ENCODE data around the gene MSGN1. TPM values are rescaled to one million over a fixed set of nuclear protein-coding genes. Genes with fewer than 3 reads are reported as not detected.

MSGN1 gene
- total RNA-seq, 1 experiment from 2014 or later = not detected

DNA sequence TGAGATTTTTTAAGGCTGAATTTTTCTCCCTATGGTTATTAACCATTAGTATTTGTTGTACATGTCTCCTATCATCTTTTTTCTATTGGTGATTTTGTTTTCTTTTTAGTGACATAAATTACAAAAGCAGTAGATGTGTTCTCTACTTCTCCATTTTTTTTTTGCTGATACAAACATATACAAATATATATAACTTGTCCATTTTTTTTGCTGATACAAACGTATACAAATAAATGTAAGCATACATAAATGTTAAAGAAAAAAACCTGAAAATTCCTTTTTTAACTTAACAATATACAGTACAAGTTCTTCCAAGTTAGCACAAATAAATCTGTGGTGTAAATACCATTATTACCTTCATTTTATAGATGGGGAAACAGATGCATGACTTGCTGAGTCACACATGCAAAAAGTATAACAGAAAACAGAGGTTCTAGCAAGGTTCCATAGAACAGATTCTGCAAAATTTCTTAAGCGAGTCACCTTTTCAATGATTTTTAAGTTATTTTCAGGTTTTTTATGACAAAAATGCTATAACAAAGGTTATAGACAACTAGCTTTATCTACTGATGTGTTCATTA lies 2.1 kb downstream of the MSGN1 start:
- ChIA-PET CTCF (no interaction called here), POLR2A (ENCODE audit: unreplicated experiment) (no interaction called here)
- Histone ChIP-seq H3K9me2 (ENCODE audit: insufficient read depth) (no peaks in the 10 kb centered on the region; the same call in 1 of the 2 replicates), H3K27me3 (ENCODE audit: insufficient read depth, low read depth) (no peaks in the 10 kb centered on the region), H3K79me2 (ENCODE audit: low read depth) (no peaks in the 10 kb centered on the region), H3K9me3 (ENCODE audit: insufficient read depth, low read depth) (no peaks in the 10 kb centered on the region), H3K4me1 (replicated peaks; ENCODE audit: insufficient read depth) (no peaks in the 10 kb centered on the region), H3K27ac (no peak overlapping the region), H3K4me2 (no peak overlapping the region), H3K36me3 (ENCODE audit: low read depth) (no peaks in the 10 kb centered on the region), H3K4me3 (no peak overlapping the region), H4K20me1 (ENCODE audit: insufficient read depth) (no peaks in the 10 kb centered on the region), H3F3A (ENCODE audit: insufficient read depth, low read depth) (no peaks in the 10 kb centered on the region), H2AFZ (no peak overlapping the region)
- no peak for DNase-seq
- no TSS peak for BruUV-seq (replicated peaks)
- TF ChIP-seq, protein P1, sequence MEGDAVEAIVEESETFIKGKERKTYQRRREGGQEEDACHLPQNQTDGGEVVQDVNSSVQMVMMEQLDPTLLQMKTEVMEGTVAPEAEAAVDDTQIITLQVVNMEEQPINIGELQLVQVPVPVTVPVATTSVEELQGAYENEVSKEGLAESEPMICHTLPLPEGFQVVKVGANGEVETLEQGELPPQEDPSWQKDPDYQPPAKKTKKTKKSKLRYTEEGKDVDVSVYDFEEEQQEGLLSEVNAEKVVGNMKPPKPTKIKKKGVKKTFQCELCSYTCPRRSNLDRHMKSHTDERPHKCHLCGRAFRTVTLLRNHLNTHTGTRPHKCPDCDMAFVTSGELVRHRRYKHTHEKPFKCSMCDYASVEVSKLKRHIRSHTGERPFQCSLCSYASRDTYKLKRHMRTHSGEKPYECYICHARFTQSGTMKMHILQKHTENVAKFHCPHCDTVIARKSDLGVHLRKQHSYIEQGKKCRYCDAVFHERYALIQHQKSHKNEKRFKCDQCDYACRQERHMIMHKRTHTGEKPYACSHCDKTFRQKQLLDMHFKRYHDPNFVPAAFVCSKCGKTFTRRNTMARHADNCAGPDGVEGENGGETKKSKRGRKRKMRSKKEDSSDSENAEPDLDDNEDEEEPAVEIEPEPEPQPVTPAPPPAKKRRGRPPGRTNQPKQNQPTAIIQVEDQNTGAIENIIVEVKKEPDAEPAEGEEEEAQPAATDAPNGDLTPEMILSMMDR (conservative IDR thresholded peaks at IDR 0.05) = no peak
- no peak for TF ChIP-seq EZH2 (IDR thresholded peaks at IDR 0.05; ENCODE audit: low read depth)
- intact Hi-C loops (cut with micrococcal nuclease; ENCODE audit: unreplicated experiment) = no loop called here

- Histone ChIP-seq H4K20me1 (ENCODE audit: insufficient read depth) (no peaks in the 10 kb centered on the region), H3K4me1 (replicated peaks; ENCODE audit: insufficient read depth) (no peaks in the 10 kb centered on the region), H3K4me2 (no peak overlapping the region), H3K9me2 (ENCODE audit: insufficient read depth) (no peaks in the 10 kb centered on the region; the same call in 1 of the 2 replicates), H3K27me3 (ENCODE audit: insufficient read depth, low read depth) (no peaks in the 10 kb centered on the region), H3K27ac (no peak overlapping the region), H3K79me2 (ENCODE audit: low read depth) (no peaks in the 10 kb centered on the region), H2AFZ (no peak overlapping the region), H3F3A (ENCODE audit: insufficient read depth, low read depth) (no peaks in the 10 kb centered on the region), H3K9me3 (ENCODE audit: insufficient read depth, low read depth) (no peaks in the 10 kb centered on the region), H3K4me3 (no peak overlapping the region), H3K36me3 (ENCODE audit: low read depth) (no peaks in the 10 kb centered on the region)
- no TSS peak for BruUV-seq (replicated peaks)
- no peak for DNase-seq
- intact Hi-C loops (cut with micrococcal nuclease; ENCODE audit: unreplicated experiment) = no loop called here
- TF ChIP-seq EZH2 (IDR thresholded peaks at IDR 0.05; ENCODE audit: low read depth) = no peak
- TF ChIP-seq, protein P1 (conservative IDR thresholded peaks at IDR 0.05) = no peak
- ChIA-PET CTCF (no interaction called here), POLR2A (ENCODE audit: unreplicated experiment) (interaction anchor here (0.6 kb wide), 1 partner anchor 200 kb away, joined by 4 read pairs; no protein-coding TSS in a partner anchor)
These were observed 4.8 kb downstream of the MSGN1 start for GRCh38 chr2:17821080-17821479.

DNA sequence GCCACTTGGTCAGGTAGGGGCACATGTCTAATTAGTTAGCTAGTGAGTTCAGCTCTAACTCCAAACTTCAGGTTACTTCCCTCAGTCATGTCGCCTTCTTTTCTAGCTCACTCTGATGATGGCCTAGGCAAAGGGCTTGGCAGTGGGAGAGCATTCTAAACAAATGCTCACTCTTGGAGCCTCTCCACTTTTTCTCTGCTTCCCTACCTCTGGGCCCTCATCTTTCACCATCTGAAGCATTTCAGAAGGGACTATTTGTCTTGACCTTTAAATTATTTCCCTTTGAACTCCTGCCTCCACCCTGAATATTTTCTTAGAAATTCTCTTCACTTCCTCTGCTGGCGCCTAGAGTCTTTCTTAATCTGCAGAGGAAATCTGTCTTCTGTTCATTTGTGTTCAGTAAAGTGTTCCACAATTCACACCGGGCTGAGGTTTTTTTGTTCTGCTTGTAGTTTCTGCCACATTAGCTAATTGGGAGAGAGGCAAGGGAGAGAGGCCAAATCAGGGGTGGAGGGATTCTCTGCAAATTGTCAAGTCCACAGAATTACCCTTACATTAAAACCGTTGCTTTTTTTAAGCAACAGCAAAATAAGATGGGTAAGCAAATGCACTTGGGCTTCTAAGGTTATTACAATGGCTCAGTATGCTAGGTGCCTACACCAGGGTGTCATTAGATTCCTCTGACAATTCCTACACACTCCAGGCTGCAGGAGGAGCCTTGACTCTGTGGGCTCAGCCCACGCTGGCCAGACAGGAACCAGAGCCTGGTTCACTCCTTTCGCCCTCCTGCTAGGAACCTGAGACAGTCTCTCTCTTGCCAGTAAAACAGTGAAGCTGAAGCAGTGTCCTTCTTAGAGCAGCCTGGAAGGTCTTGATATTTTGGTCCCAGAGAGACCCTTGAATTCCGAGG lies 5.5 kb downstream of the MSGN1 start:
- no peak overlapping the region for H3K27ac ChIP-seq
- H3K9me3 ChIP-seq (ENCODE audit: insufficient read depth, low read depth) = no peaks in the 10 kb centered on the region
- no peaks in the 10 kb centered on the region for H3K4me1 ChIP-seq (replicated peaks; ENCODE audit: insufficient read depth)
- TF ChIP-seq, protein P1 (conservative IDR thresholded peaks at IDR 0.05) = no peak
- TF ChIP-seq EZH2 (IDR thresholded peaks at IDR 0.05; ENCODE audit: low read depth) = no peak
- no peaks in the 10 kb centered on the region for H3K27me3 ChIP-seq (ENCODE audit: insufficient read depth, low read depth)
- no peak overlapping the region for H3K4me2 ChIP-seq
- H3K36me3 ChIP-seq (ENCODE audit: low read depth) = no peaks in the 10 kb centered on the region
- no peak for DNase-seq
- H3K9me2 ChIP-seq (ENCODE audit: insufficient read depth) = no peaks in the 10 kb centered on the region; the same call in 1 of the 2 replicates
- intact Hi-C loops (cut with micrococcal nuclease; ENCODE audit: unreplicated experiment) = no loop called here
- no TSS peak for BruUV-seq (replicated peaks)
- H2AFZ ChIP-seq = no peak overlapping the region
- no peaks in the 10 kb centered on the region for H3F3A ChIP-seq (ENCODE audit: insufficient read depth, low read depth)
- CTCF ChIA-PET = no interaction called here
- no peak overlapping the region for H3K4me3 ChIP-seq
- POLR2A ChIA-PET (ENCODE audit: unreplicated experiment) = interaction anchor here (0.6 kb wide), 1 partner anchor 201 kb away, joined by 4 read pairs; no protein-coding TSS in a partner anchor
- no peaks in the 10 kb centered on the region for H4K20me1 ChIP-seq (ENCODE audit: insufficient read depth)
- no peaks in the 10 kb centered on the region for H3K79me2 ChIP-seq (ENCODE audit: low read depth)

Data from PC-9 (cell line).